Stimulated activated CD4-positive, alpha-beta T cell treated with anti-CD3 and anti-CD28 coated beads, TNF-alpha, amount 100 ng/mL, for 1 hour (primary cell): ENCODE measurements around the gene SLC46A1.

ENCODE experiments used
- DNase-seq, 3 donors: peaks; one replicate each; pipeline ENCODE4 v3.0.0-alpha.2; 2020; ENCODE audit warnings: low read depth in 3 of 3, low spot score in 1 of 3

The SLC46A1 gene

DNA sequence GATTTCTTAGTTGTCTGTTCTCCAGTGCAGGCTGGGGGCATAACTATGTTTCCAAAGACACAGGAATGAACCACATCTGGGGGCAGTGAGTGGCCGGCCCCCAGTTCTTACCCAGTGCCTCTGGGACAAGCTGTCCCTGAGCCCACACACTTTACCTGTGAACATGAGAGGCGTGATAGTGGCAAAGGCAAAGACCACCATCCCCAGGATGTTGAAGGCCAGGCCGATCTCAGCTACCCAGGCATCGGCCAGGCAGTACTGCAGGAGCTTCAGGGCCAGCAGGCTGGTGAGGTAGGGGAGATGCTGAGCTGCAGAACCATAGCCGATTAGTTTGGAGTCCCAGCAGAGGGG lies 1.6 kb downstream of the SLC46A1 start:
- DNase-seq, result no peak

DNA sequence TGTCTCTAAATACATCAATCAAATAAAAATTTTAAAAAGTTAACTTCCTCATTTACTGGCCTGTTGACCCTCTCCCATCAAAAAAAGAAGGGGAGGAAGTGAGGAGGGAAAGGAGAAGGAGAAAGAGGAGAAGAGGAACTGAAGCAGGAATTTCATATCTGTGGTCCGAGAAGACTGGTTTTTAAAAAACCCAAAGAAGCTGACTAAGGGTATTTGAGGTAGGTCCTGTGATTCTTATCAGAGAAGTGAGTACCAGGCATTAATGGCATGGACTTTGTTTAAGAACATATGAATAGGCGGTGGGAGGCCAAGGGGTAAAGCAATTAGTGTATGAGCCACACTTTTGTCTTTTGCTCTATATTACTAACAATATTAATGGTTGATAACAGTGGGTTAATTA lies 2.0 kb downstream of the SLC46A1 start:
- no peak for DNase-seq

DNA sequence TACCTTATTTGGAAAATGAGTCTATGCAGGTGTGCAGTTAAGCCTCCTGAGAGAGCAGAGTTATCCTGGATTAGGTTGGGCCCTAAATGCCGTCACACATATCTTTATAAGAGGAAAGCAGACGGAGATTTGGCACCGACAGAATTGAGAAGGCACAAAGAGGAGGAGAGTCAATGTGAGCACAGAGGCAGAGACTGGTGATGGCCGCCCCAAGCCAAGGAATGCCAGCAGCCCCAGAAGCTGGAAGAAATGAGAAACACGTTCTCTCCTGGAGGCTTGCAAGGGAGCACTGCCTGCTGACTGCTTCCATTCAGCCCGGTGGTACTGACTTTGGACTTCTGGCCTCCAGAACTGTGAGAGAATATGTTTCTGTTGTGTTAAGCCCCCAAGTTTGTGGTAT lies 3.2 kb downstream of the SLC46A1 start:
- no peak for DNase-seq

DNA sequence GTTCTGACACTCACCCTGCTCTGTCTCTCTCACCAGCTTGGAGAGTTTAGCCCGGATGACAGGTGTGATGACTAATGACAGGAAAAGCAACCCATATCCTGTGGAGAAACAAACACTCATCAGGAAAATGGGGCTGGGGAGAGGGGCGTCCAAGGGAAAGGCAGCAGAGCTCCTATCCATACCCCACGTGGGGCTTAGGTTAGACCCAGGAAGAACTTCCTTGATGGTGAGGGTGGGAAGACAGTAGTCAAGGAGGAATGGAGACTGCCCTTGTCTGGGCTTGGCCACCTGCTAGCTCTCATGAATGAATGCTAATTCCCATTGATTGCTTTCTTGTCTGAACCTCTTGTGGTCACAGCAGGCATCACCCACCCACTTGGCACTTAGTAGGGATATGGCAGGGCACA lies 3.8 kb downstream of the SLC46A1 start:
- DNase-seq, result no peak

DNA sequence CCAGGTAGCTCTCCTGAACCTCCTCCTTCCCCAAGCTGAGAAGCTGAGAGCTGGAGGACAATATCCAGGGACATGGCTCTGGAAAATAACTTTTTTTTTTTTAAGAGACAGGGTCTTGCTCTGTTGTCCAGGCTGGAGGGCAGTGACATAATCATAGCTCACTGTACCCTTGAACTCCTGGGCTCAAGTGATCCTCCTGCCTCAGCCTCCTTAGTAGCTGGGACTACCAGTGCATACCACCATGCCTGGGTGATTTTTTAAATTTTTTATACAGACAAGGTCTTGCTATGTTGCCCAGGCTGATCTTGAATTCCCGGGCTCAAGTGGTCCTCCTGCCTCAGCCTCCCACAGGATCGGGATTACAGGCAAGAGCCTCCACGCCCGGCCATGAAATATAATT lies 6.2 kb downstream of the SLC46A1 start:
- no peak for DNase-seq

DNA sequence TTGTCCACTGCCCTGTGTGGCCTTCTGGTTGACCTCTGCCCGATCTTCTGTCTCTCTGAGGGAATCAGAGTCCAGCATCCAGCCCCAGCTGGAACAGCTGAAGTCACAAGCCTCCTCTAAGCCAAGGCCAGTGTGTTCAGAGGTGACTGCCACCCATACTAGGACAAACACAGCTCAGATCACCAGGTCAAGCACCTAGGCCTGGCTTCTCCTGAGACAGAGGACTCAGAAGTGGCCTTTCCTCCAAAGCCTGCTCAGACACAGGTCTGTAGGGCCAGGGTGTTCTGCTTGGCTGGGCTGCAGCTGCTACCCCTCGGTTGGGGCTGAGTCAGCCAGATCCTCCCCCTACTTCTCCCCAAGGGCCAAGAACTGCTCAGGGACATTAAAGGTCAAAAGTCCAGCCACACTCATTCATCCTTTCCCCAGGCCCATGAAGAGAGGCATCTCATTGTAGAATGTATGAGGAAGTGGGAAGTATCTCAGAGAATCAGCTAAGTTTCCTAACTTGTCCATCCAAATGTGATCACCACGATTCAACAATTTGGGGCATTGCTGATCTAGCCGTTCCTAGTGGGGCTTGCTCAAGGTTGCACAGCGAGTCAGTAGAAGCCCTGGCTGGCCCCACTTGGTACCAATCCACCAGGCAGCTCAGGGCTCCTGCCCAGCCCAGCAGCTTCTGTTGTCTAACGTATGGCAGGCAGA lies 7.6 kb downstream of the SLC46A1 start:
- no peak for DNase-seq

DNA sequence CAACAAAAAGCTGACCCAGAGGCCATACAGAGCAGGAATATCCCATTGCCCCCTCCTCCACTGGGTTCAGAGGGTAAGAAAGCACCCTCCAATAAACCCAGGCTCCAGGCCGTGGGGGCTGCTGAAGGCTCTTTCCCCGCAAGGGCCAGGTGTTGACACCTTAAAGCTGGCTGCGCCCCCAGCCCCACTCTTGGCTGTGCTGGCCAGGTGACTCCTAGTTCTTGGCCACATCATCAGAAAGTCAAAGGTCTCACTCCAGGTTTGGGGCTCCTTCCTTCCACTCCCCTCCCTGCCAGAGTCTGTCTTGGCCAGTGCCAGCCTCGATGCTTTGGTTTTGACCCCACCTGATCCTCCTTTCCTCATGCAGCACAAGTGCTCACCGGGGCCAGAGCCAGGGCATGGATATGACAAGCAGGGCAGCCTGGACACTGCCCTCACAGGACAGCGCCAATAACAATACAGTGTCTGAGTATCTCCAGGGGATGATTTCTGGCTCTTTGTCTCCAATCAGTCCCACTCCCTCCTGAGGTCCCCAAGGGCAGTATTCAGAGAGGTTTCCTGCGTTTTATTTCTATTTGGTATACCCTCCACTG lies 8.2 kb downstream of the SLC46A1 start:
- no peak for DNase-seq

DNA sequence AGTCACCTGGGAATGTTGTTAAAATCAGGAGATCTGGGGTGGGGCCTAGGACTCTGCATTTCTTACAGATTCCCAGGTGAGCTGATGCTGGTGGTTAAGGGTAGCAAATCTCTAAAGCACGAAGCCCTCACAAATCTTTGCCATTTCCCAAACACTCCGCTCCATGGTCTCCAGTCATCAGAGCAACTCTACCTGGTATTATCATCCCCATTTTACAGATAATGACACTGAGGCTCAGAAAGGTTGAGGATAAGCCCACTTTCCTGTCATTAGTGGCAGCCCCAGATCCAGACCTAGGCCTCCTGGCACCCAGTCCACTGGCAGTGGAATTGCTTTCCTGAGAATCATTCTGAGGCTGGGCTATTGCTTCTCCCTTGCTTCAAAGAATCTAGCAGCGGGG lies 8.7 kb downstream of the SLC46A1 start:
- DNase-seq, result no peak

DNA sequence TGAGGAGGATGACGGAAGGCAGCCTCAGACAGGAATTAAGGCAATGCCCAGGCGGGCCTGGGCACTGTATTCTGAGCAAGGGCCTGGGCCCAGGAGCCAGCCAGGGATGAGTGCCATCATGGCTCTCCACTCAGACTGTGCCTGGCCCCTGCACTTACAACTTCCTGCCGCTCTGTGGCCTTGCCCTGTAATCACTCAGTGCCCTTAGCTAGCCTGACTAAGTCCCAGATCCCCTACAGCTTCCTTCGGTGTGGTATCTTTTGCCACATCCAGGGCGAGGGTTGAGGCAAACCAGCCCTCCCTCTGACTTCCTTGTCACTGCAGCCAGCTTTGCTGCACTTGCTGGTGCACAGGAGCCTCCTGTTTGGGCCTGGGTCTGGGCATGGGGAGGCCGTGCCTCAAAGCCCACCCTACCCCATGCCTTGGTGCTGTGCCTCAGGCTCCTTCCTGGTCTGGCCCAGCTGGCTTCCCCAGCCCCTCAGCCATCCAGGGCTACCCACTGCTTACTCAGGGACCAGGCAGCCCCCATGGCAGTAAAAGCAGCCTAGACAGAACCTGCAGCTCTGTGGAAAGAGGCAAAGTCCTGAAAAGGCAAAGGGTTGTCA lies 9.3 kb downstream of the SLC46A1 start:
- DNase-seq, result no peak

DNA sequence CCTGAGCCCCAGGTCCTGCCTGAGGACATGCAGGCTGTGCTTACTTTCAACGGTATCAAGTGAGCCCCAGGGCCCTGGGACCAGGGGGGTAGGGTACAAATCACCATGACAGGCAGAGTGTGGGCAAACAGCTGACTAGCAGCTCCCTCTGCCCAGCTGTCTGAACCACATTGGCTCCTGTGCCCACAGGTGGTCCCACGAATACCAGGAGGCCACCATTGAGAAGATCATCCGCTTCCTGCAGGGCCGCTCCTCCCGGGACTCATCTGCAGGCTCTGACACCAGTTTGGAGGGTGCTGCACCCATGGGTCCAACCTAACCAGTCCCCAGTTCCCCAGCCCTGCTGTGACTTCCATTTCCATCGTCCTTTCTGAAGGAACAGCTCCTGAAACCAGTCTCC lies 10.0 kb downstream of the SLC46A1 start:
- DNase-seq, result no peak

DNA sequence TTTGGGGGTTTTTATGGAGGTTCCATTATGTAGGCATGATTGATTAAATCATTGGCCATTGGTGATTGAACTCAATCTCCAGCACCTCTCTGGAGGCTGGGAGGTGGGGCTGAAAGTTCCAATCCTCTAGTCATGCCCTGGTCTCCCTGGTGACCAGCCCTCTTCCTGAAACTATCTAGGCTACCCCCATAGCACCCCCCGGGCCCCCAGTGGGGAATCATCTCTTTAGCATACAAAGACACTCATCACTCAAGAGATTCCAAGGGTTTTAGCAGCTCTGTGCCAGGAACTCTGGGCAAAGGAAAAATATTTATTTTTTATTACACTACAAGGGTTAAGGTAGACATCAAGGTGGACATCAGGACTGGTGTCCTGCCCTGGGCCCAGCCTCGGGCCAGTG lies 10.6 kb downstream of the SLC46A1 start:
- no peak for DNase-seq

DNA sequence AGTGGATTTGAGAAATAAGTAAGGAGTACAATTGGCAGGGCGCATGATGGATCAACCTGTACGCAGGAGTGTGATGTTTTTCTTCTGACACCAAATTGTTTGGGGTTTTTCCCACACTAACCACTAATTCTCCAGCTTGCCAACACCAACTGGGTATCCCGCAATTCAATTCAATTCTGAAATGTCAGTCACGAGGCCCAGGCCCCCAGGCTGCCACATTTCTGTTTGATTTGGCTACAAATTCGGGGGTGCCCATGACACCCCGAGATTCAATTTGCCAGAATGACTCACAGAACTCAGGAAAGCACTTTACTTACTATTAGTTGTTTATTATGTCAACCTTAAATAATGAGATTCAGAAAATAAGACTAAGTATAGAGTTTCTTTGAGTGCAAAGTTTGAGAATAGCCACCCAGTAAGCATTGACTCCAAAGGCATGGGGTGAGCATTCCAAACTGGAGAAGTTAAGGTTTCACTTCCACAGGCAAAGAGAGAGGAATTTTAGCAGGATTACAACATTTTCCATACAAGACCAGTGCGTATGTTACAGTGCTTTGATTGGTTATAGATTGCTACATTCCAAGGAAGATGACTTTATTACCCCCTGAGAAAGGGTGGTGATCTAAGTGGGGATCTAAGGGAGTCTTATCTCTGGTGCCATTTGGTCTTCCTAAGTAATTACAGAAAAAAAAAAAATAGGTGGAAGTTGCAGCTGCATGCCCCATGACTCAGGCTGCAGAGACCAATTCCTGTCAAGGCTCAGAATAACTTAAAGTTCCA lies 11.5 kb downstream of the SLC46A1 start:
- no peak for DNase-seq

DNA sequence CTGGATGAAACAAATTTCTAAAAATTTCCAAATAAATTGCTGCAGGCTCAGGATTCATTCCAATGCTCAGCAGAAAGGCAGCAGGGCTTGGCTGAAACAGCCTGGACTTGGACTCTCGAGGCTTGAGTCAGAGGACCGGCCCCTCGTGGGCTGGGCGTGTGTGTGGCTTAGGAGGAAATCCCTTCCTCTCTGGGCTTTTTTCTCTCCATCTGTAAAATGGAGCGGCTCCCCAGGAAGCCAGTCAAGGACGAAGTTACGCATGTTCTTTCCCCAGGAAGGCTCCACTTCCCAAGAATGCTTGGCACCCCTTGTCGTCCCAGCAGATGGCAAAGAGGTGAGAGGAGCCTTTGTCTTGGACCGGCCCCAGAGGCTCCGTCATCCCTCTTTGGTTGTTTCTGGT lies 13.5 kb downstream of the SLC46A1 start:
- no peak for DNase-seq

DNA sequence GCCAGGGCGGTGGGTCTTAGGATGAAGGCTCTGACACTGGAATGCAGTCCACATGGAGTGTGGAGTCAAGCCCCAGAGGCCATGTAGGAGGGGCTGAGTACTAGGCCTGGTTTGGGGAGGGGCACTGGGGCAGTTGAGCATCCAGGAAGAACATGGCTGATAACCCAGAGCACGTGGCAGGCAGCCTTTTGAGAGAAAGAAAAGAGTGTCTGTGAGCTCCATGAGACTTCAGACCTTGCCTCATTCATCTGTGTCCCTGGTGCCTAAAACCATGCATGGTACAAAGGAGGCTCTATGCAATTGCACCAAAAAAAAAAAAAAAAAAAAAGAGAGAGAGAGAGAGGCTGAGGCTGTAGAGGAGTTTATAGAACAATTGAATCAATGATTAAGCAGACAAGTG lies 14.6 kb downstream of the SLC46A1 start:
- no peak for DNase-seq

DNA sequence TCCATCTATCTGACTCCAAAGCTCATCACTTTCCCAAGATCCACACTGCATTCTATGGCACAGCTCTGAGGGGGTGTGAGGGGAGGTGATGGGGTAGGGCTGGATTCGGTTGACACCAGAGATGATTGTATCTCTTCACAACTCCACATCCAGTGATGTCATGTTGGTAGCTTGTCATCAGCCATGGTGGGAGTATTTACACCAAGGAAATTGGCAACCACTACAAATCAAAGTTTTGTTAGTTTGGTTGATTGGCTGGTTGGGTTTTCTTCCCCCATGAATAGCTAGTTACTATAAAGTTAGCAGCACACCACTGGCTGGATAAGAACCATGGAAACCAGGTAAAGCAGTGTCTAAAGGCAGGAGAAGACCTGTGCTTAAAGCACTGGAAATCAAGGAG lies 15.0 kb downstream of the SLC46A1 start:
- no peak for DNase-seq

DNA sequence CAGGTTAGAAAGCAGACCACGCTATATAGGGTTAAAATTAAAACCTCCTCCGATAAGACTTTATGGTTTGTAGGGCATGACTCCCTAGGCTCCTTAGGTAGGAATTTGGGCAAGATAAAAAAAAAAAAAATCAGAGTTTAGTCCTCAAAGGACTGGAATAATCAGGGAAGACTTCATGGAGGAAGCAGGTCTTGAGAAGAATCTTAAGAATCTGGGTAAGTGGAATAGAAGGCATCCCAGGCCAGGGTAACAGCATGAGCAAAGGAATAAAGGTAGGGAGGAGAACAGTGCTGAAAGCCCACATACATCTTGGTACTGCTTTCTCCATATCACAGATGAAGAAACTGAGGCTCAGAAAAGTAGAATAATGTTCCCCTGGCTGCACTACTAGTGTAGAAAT lies 15.4 kb downstream of the SLC46A1 start:
- no peak for DNase-seq

DNA sequence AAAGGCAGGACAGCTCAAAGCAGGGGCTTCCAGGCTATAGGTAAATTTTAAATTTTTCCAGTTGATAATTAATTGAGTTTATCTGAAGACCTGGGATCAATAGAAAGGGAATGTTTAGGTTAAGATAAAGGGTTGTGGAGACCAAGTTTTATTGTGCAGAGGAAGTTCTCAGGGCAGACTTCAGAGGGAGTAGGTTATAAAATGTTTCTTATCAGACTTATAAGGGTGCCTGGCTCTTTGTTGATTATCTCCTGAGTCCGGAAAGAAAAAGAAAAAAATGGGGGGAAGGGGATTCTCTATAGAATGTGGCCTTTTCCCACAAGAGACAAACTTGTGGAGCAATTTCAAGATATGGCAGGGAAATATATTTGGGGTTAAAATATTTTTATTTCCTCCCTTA lies 15.9 kb downstream of the SLC46A1 start:
- DNase-seq, result no peak

DNA sequence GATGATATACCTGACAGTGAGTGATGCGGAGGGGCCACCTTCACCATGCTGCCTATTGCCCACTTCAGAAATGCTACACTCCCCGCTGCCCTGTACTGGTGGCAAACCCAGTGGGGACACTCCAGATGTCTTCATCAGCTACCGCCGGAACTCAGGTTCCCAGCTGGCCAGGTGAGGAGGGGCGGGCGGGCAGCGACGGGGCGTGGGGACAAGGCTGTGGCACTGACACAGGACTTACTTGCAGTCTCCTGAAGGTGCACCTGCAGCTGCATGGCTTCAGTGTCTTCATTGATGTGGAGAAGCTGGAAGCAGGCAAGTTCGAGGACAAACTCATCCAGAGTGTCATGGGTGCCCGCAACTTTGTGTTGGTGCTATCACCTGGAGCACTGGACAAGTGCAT lies 17.9 kb downstream of the SLC46A1 start:
- no peak for DNase-seq

DNA sequence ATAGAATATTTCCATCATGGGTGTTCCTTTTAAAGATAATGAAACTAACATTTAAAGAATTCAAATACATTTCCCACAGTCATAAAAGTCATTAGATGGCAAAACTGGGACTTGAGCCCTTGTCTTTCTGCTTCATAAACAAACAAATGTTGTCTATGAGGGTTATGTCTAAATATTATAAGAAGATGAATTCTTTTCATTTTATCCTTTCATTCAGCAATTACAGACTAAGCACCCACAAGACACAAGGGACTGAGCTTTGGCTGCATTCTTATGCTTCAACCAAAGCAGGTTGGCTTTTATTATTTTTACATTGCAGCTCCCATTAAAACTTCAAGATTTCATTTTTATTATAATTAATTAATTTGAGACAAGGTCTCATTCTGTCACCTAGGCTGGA lies 19.6 kb downstream of the SLC46A1 start:
- DNase-seq, result no peak

DNA sequence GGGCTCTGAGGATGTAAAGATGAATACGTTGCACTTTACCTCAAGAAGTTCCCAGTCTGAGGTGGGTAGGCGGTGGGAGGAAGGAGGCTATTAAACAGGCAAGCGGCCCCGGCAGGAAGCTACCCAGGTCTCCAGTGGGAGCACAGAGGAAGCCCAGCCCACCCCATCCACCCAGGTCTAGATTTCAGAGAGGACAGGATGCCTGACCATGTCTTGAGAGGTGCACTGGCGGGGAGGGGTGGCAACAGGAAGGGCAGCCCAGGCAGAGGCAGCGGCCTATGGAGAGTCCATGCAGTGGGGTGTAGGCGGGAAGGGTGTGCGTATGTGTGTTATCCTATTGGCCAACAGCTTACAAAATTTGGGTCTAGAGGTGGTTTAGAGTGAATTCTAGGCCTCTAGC lies 20.6 kb downstream of the SLC46A1 start:
- DNase-seq, result no peak

DNA sequence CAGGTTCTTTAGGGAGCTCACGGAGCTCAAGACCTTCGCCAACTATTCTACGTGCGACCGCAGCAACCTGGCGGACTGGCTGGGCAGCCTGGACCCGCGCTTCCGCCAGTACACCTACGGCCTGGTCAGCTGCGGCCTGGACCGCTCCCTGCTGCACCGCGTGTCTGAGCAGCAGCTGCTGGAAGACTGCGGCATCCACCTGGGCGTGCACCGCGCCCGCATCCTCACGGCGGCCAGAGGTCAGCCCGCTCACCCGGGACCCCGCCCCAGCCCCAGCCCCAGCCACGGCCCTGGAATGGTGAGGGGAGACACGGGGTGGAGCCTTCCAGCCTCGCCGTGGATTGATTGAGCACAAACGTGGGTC lies 21.0 kb downstream of the SLC46A1 start:
- DNase-seq, result no peak

DNA sequence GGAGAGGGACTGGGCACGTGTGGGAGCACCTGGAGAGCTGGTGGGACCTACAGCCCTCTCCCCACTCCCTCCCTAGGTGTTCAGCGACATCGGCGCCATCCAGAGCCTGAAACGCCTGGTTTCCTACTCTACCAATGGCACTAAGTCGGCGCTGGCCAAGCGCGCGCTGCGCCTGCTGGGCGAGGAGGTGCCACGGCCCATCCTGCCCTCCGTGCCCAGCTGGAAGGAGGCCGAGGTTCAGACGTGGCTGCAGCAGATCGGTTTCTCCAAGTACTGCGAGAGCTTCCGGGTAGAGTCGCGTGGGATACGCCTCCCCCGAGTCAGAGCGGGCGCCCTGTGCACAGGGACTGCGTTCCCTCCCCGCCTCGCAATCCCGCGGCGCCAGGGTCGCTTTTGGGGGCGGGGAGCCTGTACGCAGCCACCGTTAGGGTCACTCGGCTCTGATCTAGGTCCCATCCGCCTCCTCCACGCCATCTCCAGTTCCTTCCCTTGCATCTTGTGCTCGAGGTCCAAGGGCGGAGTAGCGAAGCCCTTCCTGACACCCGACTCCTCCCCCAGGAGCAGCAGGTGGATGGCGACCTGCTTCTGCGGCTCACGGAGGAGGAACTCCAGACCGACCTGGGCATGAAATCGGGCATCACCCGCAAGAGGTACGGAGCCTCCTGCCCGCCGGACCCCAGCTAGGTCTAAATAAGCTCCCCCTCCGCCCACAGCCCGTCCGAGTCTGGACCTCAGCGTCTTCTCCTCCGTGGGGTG lies 21.6 kb downstream of the SLC46A1 start:
- DNase-seq, result peak in 2 of 3 donors; percentile 24 to 43
